ENCODE measurements around the gene HTR1D.

DNA sequence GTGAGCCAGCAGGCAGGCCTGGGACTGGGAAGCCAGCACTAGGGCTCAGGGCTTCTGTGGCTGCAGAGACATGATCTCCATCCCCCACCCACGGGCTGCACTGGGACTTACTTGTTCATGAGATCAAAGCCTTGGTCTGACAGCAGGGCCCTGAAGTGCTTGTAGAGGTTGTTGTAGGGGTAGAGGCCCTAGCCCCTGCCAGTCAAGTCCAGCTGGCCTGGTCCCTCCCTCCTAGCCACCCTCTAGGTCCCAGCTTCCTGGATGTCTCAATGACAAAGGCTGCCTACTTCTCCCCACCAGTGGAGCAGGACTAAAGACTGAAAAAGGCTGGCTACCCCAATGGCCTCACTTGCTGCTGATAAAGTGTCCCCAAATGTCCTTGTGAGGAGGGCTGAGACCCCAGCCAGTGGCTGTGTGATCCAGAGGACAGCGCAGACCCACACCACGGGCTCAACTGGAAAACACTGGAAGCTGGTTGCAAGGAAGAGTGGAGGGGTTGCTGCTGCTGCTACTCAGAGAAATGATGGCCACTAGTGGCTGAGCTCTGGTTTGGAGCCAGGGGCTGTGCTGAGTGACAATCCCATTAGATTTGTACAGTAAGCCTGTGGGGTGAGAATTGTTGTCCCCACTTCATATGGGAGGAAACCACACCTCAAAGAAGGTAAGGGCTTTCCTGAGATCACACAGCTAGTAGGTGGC, 1.4 kb downstream of the HTR1D start:
- TF ChIP-seq, protein P1, sequence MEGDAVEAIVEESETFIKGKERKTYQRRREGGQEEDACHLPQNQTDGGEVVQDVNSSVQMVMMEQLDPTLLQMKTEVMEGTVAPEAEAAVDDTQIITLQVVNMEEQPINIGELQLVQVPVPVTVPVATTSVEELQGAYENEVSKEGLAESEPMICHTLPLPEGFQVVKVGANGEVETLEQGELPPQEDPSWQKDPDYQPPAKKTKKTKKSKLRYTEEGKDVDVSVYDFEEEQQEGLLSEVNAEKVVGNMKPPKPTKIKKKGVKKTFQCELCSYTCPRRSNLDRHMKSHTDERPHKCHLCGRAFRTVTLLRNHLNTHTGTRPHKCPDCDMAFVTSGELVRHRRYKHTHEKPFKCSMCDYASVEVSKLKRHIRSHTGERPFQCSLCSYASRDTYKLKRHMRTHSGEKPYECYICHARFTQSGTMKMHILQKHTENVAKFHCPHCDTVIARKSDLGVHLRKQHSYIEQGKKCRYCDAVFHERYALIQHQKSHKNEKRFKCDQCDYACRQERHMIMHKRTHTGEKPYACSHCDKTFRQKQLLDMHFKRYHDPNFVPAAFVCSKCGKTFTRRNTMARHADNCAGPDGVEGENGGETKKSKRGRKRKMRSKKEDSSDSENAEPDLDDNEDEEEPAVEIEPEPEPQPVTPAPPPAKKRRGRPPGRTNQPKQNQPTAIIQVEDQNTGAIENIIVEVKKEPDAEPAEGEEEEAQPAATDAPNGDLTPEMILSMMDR (IDR thresholded peaks at IDR 0.05), result no peak
- no peak for TF ChIP-seq POLR2A (IDR thresholded peaks at IDR 0.05)

Data from thyroid gland (tissue), 4 donors.